Panc1 (cell line): ENCODE measurements around the gene VASH2. TPM values are rescaled to one million over a fixed set of nuclear protein-coding genes. Genes with fewer than 3 reads are reported as not detected.

ENCODE experiments used
- ATAC-seq: fragments of 200-7000 bp; cut with Tn5 transposase; 2 replicates; pipeline ENCODE4 v1.9.1; 2020; ENCODE audit warnings: mild to moderate bottlenecking, moderate library complexity
- BruUV-seq: library from RNA; stranded (reverse); fragments of 400-500 nt; replicated peaks from 2 replicates; lab custom pipeline; 2021; lab: Mats Ljungman, UMichigan
- CTCF ChIA-PET: fragments of 300-600 bp; sonication (Branson Sonifier 250); formaldehyde crosslinking; loops from one replicate; lab custom pipeline; 2022; ENCODE audit warnings: antibody characterized with exemption; lab: Charles Lee
- POLR2A ChIA-PET: fragments of 300-600 bp; sonication (Branson Sonifier 250); formaldehyde crosslinking; loops from one replicate; lab custom pipeline; 2022; ENCODE audit warnings: antibody characterized with exemption; lab: Charles Lee
- DNase-seq: peaks from one replicate; pipeline ENCODE4 v3.0.0-alpha.2; 2010; ENCODE audit warnings: low read depth, low spot score
- H3K27ac ChIP-seq: 2 replicates; pipeline ENCODE4 v1.5.1; 2011; ENCODE audit warnings: mild to moderate bottlenecking, low read length, inconsistent platforms
- H3K27me3 ChIP-seq: fragments of 200-500 bp; sonication (Bioruptor generic); 2 replicates; pipeline ENCODE4 v1.6.0; 2014; ENCODE audit warnings: low read length, inconsistent platforms; ENCODE audit not compliant: control insufficient read depth, insufficient read depth
- H3K36me3 ChIP-seq: fragments of 200-500 bp; sonication (Bioruptor generic); 2 replicates; pipeline ENCODE4 v1.5.1; 2014; ENCODE audit warnings: inconsistent platforms, mild to moderate bottlenecking, low read length, moderate library complexity; ENCODE audit not compliant: control insufficient read depth, insufficient read depth
- H3K4me1 ChIP-seq: 2 replicates; pipeline ENCODE4 v1.5.1; 2011; ENCODE audit warnings: inconsistent platforms, mild to moderate bottlenecking, low read length, moderate library complexity; ENCODE audit not compliant: control insufficient read depth, insufficient read depth
- H3K4me3 ChIP-seq, 2 experiments: 2 replicates each; pipeline ENCODE4 v1.5.1; 2011 to 2012; ENCODE audit warnings: low read depth in 2 of 2, low read length in 2 of 2, mild to moderate bottlenecking in 2 of 2, inconsistent platforms in 1 of 2, moderate library complexity in 1 of 2
- H3K9me3 ChIP-seq: fragments of 200-500 bp; sonication (Bioruptor generic); 2 replicates; pipeline ENCODE4 v1.5.1; 2014; ENCODE audit warnings: low read depth, mild to moderate bottlenecking, inconsistent platforms, low read length, moderate library complexity; ENCODE audit not compliant: control insufficient read depth, insufficient read depth
- POLR2AphosphoS5 ChIP-seq: IDR thresholded peaks from 2 replicates; pipeline ENCODE4 v1.6.1; 2012; ENCODE audit warnings: mild to moderate bottlenecking, low read depth, low read length, moderate library complexity
- SIN3A ChIP-seq: IDR thresholded peaks from 2 replicates; pipeline ENCODE4 v1.6.1; 2012; ENCODE audit warnings: low read depth, mild to moderate bottlenecking, low read length, moderate library complexity, borderline replicate concordance; ENCODE audit not compliant: insufficient read depth
- TCF7L2 ChIP-seq: IDR thresholded peaks from 2 replicates; pipeline ENCODE4 v1.6.1; 2011; ENCODE audit warnings: mild to moderate bottlenecking, low read depth, low read length, inconsistent platforms
- in situ Hi-C: cut with HindIII; loops from 2 replicates; pipeline ENCODE4 v1.10.0; 2016; ENCODE audit warnings: low sequenced_read_pairs, low pct_unique_long_range_greater_than_20kb
- intact Hi-C: fragments of 100-400 bp; cut with micrococcal nuclease; formaldehyde crosslinking; loops from one replicate; pipeline ENCODE4 v1.10.0; 2022; ENCODE audit not compliant: unreplicated experiment
- total RNA-seq: library from RNA; stranded (reverse); gene quantifications from one replicate; pipeline ENCODE4 v1.2.1, GENCODE V29; 2021; ENCODE audit not compliant: unreplicated experiment
- TF ChIP-seq, protein P1 (sequence below): fragments of 450-650 bp; IDR thresholded peaks from 2 replicates; pipeline ENCODE4 v1.5.1; 2017; ENCODE audit warnings: mild to moderate bottlenecking
- TF ChIP-seq, protein P2 (sequence below), 2 experiments: IDR thresholded peaks; 2 replicates each; pipeline ENCODE4 v1.6.1; 2011 to 2012; ENCODE audit warnings: low read depth in 2 of 2, control low read depth in 1 of 2, low read length in 1 of 2, mild to moderate bottlenecking in 1 of 2, moderate library complexity in 1 of 2; ENCODE audit not compliant: insufficient read depth in 1 of 2

Gene VASH2
- total RNA-seq, 1 experiment from 2014 or later = 1.7 TPM

DNA sequence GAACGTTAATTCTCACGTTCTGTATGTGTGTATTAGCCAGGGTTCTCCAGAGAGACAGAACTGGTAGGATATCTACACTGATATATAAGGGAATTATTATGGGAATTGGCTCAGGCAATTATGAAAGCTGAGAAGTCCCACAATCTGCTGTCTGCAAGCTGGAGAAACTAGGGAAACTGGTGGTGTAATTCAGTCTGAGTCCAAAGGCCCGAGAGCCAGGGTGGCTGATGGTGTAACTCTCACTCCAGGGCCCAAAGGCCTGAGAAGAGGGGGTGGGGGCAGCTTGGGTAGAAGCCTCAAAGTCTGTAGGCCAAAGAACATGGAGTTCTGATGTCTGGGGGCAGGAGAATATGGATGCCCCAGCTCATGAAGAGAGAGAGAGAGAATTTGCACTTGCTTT lies 13.3 kb upstream of the VASH2 start:
- Histone ChIP-seq H3K4me3 (no peak overlapping the region), H3K36me3 (no peaks in the 10 kb centered on the region), H3K27me3 (peaks cover 3% of the 10 kb centered on the region; the same call in 1 of the 2 replicates), H3K4me1 (no peaks in the 10 kb centered on the region), H3K27ac (no peak overlapping the region), H3K9me3 (no peaks in the 10 kb centered on the region)
- ATAC-seq (no peak), DNase-seq (no peak)
- BruUV-seq = no TSS peak
- in situ Hi-C loops = no loop called here
- intact Hi-C loops = no loop called here
- TF ChIP-seq, protein P1, sequence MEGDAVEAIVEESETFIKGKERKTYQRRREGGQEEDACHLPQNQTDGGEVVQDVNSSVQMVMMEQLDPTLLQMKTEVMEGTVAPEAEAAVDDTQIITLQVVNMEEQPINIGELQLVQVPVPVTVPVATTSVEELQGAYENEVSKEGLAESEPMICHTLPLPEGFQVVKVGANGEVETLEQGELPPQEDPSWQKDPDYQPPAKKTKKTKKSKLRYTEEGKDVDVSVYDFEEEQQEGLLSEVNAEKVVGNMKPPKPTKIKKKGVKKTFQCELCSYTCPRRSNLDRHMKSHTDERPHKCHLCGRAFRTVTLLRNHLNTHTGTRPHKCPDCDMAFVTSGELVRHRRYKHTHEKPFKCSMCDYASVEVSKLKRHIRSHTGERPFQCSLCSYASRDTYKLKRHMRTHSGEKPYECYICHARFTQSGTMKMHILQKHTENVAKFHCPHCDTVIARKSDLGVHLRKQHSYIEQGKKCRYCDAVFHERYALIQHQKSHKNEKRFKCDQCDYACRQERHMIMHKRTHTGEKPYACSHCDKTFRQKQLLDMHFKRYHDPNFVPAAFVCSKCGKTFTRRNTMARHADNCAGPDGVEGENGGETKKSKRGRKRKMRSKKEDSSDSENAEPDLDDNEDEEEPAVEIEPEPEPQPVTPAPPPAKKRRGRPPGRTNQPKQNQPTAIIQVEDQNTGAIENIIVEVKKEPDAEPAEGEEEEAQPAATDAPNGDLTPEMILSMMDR = no peak
- TF ChIP-seq, protein P2, sequence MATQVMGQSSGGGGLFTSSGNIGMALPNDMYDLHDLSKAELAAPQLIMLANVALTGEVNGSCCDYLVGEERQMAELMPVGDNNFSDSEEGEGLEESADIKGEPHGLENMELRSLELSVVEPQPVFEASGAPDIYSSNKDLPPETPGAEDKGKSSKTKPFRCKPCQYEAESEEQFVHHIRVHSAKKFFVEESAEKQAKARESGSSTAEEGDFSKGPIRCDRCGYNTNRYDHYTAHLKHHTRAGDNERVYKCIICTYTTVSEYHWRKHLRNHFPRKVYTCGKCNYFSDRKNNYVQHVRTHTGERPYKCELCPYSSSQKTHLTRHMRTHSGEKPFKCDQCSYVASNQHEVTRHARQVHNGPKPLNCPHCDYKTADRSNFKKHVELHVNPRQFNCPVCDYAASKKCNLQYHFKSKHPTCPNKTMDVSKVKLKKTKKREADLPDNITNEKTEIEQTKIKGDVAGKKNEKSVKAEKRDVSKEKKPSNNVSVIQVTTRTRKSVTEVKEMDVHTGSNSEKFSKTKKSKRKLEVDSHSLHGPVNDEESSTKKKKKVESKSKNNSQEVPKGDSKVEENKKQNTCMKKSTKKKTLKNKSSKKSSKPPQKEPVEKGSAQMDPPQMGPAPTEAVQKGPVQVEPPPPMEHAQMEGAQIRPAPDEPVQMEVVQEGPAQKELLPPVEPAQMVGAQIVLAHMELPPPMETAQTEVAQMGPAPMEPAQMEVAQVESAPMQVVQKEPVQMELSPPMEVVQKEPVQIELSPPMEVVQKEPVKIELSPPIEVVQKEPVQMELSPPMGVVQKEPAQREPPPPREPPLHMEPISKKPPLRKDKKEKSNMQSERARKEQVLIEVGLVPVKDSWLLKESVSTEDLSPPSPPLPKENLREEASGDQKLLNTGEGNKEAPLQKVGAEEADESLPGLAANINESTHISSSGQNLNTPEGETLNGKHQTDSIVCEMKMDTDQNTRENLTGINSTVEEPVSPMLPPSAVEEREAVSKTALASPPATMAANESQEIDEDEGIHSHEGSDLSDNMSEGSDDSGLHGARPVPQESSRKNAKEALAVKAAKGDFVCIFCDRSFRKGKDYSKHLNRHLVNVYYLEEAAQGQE (IDR thresholded peaks at IDR 0.05; ENCODE audit: insufficient read depth in 1 of 2, low read depth in 2 of 2, low read length in 1 of 2) = no peak
- no peak for TF ChIP-seq TCF7L2
- no peak for TF ChIP-seq POLR2AphosphoS5
- TF ChIP-seq SIN3A = no peak
- POLR2A ChIA-PET = interaction anchor here (0.6 kb wide), 1 partner anchor 71 kb away, joined by 4 read pairs; no protein-coding TSS in a partner anchor
- CTCF ChIA-PET = no interaction called here

DNA sequence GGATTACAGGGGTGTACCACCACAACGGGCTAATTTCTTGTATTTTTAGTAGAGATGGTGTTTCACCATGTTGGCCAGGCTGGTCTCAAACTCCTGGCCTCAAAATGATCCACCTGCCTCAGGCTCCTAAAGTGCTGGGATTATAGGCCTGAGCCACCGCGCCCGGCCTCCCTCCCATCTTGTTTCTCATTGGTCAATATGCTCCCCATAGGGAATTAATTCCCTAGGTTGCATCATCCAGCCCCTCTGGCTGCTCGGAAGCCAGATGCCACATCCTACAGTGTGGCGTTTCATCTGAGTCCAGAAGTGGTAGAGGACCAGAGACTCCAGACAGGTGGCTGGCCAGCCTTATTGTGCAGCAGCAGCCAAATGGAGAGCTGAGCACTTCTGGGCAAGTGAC lies 11.5 kb upstream of the VASH2 start:
- Histone ChIP-seq H3K36me3 (no peaks in the 10 kb centered on the region), H3K27ac (no peak overlapping the region), H3K4me3 (no peak overlapping the region), H3K27me3 (peaks cover 3% of the 10 kb centered on the region; the same call in 1 of the 2 replicates), H3K9me3 (no peaks in the 10 kb centered on the region), H3K4me1 (no peaks in the 10 kb centered on the region)
- BruUV-seq = no TSS peak
- ChIA-PET POLR2A (no interaction called here), CTCF (interaction anchor here (0.5 kb wide), 1 partner anchor 121 kb away, joined by 5 read pairs; no protein-coding TSS in a partner anchor)
- intact Hi-C loops = no loop called here
- TF ChIP-seq, protein P1 = no peak
- TF ChIP-seq TCF7L2 (no peak), SIN3A (no peak), POLR2AphosphoS5 (no peak)
- TF ChIP-seq, protein P2 (IDR thresholded peaks at IDR 0.05; ENCODE audit: insufficient read depth in 1 of 2, low read depth in 2 of 2, low read length in 1 of 2) = no peak
- ATAC-seq (no peak), DNase-seq (no peak)
- in situ Hi-C loops = no loop called here
